Stimulated activated CD4-positive, alpha-beta T cell treated with anti-CD3 and anti-CD28 coated beads, TNF-alpha, amount 100 ng/mL, for 48 hours (primary cell): ENCODE results near the gene KRT4.
"Not testable (repeated sequence)": the region's sequence is repeated elsewhere in the genome, so short reads cannot be mapped to it uniquely, and the experiment has no call there.

Experiments
- DNase-seq, 3 donors: peaks; one replicate each; pipeline ENCODE4 v3.0.0-alpha.2; 2020; ENCODE audit warnings: low read depth in 3 of 3

The KRT4 gene

DNA sequence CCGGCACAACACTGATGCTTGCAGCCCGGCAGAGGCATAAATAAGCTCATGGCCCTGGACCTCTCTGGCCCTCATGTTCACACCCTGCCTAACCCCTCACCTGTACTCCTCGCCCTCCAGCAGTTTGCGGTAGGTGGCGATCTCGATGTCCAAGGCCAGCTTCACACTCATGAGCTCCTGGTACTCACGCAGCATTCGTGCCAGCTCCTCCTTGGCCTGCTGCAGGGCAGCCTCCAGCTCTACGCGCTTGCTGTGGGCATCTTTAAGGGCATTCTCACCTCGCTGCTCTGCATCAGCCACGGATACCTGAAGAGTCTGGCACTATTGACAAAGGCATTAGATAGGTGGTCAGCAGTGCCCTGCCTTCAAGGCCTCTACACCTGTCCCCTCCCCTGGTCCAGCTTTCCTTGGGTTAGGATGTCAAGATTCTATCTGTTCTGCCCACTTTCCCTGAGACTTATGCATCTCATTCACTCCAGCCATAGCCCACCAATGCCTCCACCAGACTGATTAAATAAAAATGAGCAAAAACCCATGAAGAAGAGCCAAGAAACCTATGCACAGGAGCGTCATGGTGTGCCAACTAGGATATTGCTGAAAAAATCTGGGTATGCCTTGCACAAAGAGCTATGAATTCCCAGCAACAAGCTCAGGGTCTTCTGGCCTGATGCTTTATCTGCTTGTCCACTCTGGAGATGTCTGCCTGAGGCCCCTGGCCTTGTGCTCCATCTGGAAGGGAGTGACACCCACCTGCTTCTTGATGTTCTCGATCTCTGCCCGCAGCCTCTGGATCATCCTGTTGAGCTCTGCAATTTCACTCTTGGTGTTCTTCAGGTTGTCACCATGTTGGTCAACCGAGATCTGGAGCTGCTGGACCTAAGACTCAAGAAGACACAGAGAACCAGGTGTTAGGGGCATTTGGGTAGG is 6.1 kb downstream of the KRT4 start:
- no peak for DNase-seq

DNA sequence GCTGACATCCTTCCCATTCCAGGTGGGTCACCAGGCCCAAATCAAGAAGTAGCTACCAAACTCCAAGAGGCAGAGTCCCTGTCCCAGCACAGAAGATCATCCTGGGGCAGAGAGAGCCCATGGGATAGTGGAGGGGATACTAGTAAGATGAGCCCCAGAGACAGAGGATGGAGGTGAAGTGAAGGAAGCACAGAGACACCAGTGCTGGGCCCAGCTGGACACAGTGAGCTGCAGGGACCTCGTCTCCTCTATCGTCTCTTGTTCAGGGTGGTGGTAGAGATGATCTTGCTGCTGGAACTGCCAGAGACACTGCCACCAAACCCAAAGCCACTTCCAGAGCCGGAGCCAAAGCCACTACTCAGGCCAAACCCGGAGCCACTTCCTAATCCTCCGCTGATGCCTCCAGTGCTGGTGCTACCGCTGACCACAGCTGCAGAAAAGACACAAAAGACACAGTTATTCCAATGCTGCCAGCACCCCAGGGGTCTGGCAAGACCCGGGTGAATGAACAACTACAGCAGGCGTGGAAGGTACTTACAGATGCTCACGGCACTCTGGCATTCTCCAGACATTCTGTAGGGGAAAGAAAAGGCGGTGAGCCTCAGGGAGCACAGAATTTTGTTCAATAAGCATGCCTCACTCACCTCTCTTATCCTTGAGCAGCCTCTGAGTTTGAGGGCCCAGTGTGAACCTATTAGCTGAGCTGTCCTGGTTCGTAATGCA is 6.9 kb downstream of the KRT4 start:
- no peak for DNase-seq

DNA sequence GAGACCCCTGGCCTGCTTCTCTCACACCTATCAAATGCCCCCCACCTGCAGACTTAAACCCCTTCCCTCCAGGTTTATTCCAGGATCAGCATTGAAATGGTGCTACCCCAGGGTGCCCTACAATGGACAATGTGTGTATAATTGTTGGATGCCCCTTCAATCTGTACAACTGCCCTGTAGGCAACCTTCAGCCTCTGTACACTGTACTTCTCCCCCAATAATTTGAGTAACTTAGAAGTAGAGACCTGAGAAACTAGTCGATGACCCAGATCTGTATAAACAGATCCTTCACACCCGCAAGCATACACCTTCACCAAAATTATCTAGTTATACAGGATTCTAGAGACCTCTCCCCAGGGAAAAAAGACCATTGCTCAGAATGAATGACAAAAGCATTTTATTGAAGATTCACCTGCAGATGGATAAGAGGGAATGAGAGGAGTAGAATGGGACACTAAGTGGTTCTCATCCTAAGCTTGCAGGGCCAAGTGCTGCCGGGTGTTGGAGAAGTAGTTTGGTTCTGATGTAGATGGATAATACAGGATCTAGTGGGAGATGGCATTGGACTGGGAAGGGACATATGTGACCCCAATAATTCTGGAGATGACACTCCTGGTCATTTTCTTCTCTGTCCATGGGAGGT is 7.6 kb downstream of the KRT4 start:
- no peak for DNase-seq

DNA sequence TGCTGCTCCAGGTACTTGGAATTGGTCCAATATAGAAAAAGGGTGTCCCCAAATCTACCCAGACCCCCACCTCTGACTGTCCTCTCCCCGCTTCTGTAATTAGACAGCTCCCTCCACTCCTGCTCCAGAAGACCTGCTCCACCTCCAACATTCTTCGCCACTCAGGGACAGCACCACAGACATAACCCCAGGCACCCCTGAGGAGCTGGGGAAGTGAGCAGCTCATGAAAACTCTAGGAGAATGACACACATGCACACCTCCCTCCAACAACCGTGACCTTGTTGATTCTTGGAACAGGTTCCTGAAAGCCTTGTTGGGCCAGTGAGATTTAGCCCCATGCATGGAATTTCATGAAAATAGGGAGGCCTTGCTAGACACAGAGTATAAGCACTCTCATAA is 8.2 kb downstream of the KRT4 start:
- DNase-seq, result no peak

DNA sequence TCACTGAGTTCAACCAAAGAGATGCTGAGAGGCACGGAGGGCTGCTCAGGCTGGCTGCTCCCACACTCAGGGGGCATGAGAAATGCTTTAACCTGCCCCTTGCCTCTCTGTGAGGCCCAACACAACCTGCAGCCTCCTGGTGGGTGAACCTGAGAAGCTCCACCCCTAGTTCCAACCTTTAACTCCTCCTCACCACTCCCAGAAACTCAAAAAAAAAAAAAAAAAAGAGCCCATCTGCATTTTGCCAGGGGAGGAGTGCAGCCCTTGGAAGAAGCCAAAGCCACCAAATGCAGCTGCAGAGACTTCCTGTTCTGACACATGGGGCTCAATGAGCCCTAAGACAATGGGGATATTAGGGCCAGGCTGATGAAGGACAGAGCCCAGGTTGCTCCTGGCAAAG is 8.9 kb downstream of the KRT4 start:
- DNase-seq, result no peak

DNA sequence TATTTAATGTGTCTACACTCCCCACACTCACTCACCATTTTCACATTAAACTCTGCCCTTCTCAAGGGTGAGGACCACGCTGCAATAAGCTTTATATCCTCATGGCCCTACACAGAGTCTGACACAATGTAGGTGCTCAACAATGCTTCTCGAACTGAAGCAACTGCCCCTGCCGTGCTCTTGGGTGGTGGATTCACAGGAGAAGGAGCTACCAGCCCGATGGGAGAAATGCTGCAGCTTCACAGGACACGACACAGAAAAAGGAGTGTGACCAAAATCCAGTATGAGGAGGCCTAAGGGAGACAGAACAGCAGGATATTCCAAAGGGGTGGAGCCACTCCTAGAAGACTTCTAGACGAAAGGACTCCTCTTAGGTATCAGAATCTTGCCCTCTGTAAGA is 11.5 kb downstream of the KRT4 start:
- no peak for DNase-seq

DNA sequence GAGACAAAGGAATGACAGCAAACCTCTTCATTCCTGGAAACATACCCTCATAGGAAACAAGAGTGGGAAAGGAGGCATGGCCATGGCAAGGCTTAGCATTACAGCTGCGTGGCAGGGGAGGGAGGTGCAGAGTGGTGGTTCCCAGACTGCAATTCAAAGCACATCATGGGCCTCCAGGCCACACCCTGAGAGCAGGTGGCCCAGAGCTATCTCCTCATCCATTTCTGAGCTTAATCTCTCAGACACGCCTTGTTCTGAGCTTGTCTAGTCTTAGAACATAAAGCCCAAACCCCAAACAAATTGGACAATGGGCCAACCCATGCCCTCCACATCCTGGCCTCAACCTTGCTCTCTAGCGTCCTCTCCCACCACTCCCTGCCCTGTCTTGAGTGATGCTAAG is 12.1 kb downstream of the KRT4 start:
- no peak for DNase-seq

DNA sequence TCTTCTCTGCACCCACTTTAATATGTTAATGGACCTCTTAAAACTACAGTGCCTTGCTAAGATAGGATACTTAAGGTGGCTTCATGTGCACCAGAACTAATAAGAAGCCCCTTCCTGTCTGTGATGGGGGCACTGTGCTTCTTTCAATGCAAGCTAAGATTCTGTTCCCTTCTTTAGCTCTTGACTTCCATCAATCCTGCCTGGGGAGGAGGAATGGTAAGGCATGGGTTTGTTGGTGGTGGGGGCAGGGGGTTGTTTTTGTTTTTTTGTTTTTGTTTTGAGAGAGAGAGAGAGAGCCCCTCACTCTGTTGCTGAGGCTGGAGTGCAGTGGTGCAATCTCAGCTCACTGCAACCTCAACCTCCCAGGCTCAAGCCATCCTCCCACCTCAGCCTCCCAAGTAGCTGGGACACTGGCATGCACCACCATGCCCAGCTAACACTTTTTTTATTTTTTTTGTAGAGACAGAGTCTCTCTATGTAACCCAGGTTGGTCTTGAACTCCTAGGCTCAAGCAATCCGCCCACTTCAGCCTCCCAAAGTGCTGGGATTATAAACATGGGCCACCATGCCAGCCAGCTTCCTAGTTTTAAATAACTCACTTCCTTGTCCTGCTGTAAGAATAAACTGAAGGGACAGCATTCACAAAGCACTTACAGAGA is 13.5 kb downstream of the KRT4 start:
- no peak for DNase-seq

DNA sequence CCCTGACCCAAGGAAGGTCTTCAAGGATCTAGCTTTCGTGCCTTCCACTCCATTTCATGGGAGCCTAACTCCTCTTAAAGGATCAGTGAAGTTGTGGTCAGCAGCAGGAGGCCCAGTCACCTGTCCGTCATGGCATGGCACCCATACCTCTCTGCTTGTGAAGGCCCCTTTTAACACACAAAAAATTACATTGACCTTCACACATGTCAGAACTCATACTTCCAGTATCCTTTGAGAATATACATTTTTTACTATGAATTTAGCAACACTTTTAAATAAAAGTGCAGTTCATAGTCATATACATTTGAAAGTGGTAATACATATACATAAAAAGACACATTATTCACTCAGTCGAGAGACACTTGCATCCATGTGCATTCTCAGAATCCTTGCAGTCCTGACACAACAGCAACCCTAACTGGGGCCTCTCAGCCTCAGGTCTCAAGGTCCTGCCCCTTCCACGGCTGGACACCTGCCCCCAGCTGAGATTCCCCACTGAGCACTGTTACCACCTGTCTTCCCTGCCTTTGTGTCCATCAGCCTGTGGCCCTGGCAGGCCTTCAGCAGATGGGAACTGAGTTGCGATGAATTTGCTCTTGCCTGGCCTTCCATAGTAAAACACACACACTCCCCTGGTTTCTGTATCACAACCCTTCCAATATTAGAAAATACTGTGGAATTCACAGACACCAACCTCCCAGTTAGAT is 14.3 kb downstream of the KRT4 start:
- no peak for DNase-seq

DNA sequence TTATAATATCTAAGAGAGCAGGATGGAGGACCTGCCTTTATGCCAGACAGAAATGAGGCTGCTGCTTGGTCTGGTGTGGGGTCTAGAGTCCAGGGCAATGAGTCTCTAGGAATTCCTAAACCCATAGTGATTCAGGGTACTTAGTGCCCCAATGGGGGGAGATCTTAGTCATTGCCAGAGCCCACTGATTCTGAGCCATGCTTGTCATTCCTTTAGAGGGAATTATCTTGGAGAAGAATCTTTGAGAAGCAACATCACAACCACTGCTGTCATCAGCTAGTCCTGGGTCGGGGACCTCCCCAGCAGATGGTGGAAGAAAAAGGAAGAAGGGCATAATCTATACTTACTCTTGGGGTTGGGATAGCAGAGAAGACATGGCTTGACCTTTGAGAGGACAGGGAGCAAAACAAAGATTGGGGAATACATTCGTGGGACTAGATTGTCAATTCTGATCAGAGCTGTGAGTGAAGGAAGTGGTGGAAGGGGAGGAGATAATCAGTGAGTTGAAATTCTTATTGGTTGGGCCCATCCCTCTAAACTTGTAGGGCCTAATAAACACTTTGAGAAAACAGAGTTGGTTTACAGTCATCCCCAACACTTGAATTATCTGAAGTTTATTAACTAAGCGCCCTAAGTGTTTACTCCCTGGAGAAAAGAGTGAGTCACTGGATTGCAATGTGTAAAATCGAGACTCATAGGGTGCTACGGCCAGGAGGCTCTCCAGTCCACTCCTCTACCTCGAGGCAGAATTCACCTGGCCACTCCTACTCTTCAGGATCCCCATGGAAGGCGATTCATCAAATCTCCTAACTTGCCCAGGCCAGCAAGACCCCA is 15.0 kb downstream of the KRT4 start:
- DNase-seq, result no peak

DNA sequence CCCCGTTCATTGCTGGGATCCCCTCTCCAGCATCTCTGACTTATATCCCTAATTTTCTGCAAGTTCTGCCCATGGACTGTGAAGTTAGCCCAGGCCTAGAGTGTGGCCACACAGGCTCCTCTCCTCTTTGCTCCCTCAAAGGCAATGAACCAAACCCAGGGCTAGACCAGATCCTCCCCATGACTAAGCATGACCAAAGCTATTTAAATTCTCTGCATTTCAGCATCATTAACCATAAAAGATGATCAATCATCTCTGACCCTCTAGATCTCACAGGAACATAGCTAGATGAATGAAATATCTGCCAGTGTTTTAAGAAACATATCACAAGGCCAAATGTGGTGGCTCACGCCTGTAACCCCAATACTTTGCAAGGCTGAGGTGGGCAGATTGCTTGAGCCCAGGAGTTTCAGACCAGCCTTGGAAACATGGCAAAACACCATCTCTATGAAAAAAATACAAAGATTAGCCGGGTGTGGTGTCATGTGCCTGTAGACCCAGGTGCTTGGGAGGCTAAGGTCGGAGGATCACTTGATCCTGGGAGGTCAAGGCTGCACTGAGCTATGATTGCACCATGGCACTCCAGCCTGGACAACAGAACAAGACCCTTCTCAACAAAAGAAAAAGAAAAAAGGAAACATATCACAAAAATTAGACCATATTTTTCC is 15.8 kb downstream of the KRT4 start:
- no peak for DNase-seq

DNA sequence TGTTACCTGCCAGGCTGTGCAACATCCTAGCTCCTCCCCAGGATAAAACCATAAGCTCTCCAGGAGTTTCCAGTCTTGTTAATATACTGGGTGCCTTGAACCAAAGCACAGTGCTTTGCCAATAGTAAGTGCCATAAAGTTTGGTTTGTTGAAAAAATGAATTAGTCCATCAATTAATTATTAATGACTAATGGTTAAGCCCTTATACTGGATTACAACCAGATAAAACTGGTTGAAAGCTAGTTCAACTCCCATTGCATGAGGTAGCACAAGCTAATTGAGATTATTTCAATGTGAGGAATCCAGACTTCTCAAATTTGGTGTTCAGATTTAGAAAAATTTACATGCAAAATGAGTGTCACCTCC is 16.4 kb downstream of the KRT4 start:
- no peak for DNase-seq

DNA sequence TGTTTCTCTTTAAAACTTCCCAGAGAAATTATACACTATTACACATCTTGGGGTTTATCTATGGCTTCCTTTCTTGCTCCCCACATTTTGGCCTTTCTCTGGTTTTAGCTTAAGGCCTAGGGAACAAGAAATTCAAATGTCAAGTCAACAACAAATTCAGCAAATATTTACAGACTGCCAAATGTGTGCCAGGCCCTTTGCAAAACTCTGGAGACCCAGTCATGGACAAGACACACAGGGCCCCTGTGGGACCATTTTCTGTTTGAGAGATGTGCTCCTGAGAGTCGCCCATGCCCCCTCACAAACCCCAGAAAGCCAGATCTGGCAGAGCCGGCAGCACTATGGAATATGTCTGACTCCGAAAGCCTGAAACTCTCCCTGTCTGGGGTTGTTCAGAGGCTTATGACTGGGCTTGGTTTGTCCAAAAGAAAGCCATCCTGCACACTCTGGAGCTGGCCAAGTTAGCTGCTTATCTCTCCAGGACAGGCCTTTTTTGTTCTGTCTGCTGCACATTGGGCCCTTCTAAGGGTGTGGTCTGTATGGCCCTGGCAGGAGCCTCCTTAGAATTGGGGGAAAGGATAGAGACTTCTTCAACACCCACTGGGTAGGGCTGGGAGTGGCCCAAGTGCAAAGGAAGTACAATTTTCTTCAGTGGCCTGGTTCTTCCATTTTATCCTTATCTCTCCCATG is 16.9 kb downstream of the KRT4 start:
- no peak for DNase-seq

DNA sequence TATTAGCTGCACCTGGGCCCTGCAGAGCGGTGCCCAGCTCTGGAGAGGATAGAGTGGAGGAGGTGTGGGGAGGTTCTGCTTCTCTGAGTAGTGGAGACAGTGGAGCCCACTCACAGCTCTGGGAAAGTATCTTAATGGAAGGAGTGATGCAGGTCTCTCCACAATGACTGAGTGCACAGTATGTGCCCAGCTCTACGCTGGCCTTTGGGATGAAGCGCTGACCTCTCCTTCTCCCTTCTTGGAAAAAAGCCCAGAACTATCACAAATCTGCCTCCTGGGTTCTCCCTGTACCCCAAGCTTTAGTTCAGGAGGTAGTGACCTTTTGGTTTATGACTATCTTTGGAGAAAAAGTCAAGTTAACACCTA is 17.5 kb downstream of the KRT4 start:
- DNase-seq, result no peak

DNA sequence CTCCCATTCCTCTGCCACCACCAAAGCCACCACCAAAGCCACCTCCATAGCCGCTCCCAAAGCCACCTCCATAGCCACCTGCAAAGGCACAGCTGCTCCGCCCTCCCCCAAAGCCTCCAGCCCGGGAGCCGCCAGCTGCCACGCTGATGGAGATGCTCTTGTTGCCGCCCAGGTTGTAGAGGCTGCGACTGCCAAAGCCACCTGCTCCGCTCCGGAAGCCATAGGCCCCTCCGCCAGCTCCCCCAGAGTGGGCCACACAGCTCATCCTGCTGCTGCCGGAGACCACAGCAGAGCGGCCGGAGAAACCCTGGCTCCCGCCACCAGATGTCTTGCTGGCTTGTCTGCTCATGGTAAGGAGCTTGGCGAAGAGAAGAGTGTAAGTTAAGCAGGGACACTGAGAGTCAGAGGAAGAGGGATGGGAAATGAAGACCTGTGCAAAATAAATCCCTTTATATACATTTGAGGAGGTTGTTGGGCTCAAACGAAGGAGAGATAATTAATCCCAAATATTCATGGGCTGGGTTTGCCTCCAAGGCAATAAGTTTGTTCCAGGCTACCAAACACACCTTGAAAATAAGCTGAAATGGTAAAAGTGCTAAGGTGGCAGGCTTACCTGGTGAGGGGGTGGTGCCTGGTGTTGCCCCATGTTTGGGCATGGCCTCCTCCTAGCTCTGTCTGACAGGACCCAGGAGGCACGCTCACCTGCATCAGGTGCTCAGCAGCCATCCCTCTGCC is 18.1 kb downstream of the KRT4 start, which contains the start of gene KRT3:
Gene KRT3, minus strand, starts transcription at position 424 of the 735 bp plus-strand sequence. Its CDS starts 75 bp downstream, at position 349.
- no peak for DNase-seq

DNA sequence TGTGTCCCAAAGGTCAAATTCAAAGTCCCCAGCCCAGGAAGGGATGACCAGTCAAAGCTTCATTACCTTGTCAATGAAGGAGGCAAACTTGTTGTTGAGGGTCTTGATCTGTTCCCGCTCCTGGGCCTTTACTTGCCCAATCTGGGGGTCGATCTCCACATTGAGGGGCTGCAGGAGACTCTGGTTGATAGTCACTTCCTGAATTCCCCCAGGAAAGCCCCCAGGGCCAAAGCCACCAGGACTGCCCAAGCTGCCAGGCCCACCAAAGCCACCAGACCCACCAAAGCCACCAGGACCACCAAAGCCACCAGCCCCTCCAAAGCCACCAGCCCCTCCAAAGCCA is 18.6 kb downstream of the KRT4 start:
- DNase-seq, result not testable (repeated sequence)

DNA sequence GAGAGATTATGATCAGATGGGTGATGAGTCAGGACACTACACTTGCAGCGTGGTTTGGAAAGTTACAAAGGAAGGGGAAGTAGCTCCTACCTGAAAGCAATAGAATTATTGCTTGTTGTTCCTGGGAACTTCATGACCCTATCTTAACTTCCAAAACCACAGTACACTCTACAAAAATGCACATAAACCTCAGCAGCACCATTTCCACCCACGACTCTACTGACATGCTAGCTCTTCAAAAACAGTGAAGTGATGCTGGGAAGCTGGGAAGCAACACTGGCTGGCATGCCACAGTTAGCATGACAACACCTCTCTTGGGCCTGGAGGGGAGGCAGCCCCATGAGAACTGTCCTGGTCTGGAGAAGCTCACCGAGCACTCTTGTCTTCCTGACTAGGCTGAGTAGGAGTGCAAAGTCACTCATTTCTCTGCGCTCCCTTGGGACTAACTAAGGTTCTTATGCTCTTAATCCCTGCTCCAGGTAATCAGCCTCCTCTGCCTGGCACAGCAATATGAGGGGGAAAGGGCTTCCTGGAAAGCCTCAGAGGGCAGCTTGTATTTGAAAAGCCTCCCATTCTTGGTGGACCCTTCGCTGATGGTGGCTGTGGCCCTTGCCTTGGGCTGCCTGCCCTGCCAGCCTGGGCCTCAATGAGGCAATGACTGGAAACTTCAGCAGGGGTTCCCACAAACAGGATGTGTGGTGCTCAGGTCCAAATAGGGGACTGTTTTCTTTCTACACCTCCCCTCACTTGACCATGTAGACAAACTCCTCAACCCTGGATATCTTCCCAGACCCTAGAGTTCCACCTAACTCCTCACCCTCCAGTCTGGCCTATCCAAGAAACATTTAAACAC is 19.2 kb downstream of the KRT4 start:
- no peak for DNase-seq
